HG02798 (cell line): ENCODE measurements around the gene ERP27.

Experiments used
- ATAC-seq: cut with Tn5 transposase; IDR thresholded peaks from one replicate; pipeline ENCODE4 v1.9.1; 2021; ENCODE audit warnings: mild to moderate bottlenecking; ENCODE audit not compliant: unreplicated experiment, poor library complexity

The ERP27 gene

DNA sequence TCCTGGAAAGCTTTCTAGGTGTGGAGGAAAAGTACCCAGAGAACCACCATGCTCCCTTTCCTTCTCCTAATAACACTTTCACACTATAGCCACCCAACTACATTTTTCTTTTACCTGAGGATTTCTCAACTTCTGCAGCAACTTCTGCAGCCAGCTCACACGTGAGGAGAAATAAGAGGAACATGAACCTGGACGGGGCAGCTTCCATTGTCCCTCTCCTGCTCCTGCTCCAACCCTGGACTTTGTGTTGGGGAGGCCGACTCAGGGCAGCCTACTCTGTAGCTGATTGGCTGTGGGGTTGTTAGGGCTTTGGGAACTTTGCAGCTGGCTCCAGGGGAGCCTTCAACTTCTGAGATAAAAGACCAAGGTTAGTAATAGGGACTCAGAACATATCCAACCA lies at the start of gene ERP27:
TSS of gene ERP27 (minus strand) at position 237 of the 400 bp plus-strand sequence. CDS start at position 208, 29 bp downstream.
- no peak for ATAC-seq

DNA sequence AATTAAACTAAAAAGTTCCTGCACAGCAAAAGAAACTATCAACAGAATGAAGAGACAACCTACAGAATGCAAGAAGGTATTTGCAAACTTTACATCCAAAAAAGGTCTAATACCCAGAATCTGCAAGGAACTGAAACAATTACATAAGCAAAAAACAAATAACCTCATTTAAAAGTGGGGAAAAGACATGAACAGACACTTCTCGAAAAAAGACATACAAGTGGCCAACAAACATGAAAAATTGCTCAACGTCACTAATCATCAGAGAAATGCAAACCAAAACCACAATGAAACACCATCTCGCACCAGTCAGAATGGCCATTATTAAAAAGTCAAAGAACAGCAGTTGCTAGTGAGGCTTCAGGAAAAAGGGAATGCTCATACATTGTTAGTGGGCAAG lies 49.7 kb upstream of the ERP27 start:
- ATAC-seq: no peak

DNA sequence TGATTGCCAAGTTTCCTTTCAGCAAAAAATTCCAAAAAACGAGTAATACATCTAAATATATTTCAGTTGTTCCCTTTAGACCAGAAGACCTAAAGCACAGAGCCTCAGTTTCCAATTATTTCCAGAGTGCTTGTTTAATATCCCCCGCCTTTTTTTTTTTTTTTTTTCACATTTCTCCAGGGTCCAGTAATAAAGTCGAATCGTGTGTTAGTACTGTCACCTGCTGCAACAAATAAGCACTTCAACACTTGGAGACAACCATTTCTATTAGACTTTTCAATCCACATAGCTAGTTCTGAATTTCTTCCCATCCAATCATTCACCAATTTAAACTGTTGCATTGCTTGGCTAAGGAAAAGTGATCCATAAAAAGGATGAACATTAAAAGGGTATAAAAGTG lies 48.1 kb upstream of the ERP27 start:
- ATAC-seq: no peak

DNA sequence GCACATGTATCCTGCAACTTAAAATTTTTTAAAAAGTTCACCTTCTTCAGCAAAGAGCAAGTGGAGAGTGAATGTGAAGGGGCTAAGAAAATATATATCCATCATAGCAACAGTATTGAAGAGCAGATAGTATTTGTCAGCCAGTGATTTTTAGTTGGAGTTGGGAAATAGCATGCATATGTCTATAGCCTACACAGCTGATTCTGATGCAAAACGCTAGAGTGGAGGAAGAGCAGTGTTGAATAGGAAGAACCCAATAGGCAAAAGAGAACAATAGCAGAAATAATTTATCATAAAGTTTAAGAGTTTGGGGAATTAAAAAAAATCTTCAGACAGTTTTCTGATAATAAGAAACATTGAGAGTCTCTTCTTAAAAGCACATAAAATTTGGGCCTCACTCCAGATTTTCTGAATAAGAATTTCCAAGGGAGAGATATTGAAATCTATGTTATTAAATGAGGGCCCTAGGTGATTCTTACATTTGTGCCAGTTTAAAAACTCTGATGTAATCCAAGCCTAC lies 46.5 kb upstream of the ERP27 start:
- ATAC-seq: no peak

DNA sequence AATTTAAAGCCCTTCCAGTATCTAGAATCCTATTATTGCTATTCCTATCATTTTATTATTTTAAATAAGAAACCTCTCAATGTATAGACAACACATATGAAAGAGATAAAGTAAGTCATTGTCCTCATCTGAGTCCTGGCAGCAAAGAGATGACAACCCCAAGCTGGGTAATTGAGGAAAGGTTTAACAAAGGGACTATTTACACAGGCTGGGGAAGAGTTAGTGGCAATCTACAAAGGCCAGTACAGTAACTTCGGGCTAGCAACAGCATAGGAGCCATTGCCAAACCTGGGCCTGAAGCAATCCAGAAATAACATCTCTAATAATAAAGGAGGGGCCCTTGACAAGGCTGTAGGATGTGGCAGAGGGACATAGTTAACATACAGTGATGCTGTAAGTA lies 45.7 kb upstream of the ERP27 start:
- no peak for ATAC-seq

DNA sequence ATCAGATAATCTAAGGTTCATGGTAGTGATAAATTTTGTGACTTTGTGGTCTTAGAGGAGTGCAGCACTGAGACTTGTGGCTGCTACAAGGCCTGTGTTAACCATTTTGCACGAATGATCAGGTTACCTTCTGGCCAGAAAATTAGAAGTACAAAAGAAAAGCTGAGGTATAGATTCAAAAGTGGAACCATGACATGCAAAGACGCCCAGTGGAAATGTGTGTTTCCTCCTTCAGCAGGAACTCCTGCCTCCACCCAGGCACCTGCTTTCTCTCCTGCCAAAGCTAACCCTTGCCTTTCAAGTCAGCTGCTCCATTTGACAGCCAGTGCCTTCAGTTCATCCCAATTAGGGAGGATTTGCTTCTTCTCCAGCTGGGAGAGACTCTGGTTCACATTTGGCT lies 44.7 kb upstream of the ERP27 start:
- no peak for ATAC-seq

DNA sequence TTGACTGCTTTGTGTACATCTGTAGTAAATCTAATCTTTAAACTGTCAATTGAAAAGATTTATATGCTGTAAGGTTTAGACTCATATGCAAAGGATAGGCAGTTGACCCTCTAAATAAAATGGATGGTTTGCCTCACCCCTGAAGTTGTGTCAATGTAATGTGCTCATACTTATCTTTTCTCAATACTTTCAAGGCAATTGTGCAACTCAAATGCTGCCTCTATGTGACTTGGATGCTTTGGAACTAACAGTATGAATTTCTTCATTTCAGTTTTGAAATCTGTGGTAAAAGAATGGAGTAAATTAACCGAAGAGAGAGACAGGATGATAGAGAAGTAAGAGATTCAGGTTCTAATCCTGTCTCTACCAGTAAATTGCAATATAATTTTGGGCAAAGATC lies 44.2 kb upstream of the ERP27 start:
- ATAC-seq: no peak

DNA sequence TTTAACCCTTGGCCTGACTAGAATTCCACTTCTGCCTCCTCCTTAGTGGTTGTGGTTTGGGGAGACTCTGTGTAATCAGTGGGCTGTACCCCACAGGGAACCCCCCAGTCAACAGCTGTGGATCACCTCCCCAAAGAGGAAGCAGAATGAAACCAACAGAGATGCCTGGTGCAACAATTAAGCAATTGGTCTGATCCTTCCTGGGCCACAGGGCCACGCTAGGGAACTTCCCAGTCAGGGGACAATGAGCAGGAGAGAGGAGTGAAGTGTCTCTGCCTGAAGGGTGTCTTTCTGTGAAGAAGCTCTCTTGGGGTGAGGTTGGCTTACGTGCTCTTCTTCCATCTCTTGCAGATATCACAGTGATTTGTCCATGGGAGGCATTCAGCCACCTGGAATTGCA lies 42.7 kb upstream of the ERP27 start:
- peak; percentile 48 for ATAC-seq

DNA sequence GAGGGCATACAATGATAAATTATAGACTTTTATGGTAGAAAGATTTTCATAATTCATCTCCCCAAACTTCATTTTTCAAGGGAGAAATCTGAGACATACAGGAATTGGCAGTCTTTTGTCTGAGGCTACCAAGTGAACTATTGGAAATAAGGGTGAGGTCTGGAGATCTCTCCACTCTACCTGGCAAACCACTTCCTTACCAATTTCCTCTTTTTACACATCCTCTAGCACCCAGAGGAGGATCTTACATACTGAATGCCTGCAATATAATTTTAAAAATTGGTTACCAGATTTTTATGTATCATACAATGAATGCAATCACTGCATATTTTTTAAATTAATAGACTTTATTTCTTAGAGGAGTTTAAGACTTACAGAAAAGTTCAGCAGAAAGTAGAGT lies 41.1 kb upstream of the ERP27 start:
- ATAC-seq: no peak

DNA sequence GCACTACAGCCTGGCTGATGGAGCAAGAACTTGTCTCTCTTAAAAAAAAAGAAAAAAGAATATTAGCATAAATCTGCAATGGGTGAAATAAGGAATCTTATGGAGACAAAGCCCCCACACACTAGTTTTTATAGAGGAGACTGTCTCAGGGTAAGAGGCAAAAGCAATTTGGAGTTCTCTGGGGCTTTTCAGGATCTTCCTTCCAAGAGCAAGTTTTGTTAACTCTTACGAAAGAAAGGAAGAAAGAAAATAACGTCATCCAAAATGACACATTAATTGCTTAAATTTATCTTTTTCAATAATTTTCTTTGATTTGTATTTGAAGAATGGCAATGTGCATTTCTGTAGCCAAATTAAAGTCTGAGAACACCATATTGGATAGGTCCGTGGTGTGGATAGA lies 38.3 kb upstream of the ERP27 start:
- no peak for ATAC-seq

DNA sequence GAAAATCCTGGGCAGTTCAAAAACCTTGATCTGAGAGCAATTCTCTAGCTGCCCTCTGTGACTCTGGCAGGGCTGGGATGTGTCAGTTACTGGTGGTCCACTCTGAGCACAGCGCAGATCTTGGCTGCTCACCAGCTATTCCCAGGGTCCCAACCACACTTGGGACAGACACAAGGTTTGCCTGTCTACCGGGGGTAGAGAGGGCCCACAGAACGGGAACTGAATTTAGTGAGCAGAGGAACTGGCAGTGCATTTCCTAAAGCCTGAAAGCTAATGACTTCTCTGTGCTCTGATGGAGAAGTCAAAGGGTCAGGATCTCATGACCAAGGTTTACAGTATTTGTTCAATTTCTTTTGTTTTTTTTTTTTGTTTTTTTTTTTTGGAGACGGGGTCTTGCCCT lies 37.1 kb upstream of the ERP27 start:
- no peak for ATAC-seq

DNA sequence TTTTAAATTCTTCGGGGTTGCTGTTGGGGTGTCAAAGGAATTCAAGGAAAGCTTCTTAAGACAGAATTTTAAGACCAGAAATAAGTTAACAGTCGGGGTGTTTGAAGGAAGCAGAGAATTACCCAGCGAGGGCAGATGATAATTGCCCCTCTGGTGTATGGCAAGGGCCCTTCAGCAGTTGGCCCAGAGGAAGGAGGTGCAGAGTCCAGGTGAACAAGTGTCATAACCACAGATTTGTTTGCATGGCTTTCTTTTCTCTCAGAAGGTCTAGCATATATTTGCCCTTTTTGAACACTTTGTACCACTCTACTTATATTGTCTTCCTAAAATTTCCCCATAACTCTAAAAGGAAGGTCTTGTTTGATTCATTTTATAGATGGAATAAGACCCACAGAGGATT lies 36.3 kb upstream of the ERP27 start:
- no peak for ATAC-seq

DNA sequence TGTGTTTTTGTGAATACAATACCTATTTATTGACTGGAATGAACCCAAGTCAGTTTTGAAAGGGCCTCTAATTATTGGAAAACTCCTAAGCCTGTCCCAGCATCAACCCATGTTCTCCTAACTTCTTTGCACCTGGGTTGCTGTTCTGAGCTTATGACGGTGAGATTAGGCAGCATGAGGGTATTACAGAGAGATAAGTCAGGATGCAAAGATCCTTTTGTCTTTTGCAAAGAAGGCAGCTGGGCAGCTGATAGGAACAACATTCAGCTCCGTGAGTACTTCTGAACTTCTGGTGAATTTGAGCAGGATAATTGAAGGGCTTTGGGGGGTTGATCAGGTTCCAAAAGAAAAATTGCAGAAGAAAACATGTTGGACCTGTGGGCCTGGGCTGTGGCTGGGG lies 34.5 kb upstream of the ERP27 start, which contains the start of gene PDE6H:
TSS of gene PDE6H (plus strand) at position 227 of the 400 bp plus-strand sequence. CDS start 4,971 bp downstream, outside the sequence.
- ATAC-seq: no peak

DNA sequence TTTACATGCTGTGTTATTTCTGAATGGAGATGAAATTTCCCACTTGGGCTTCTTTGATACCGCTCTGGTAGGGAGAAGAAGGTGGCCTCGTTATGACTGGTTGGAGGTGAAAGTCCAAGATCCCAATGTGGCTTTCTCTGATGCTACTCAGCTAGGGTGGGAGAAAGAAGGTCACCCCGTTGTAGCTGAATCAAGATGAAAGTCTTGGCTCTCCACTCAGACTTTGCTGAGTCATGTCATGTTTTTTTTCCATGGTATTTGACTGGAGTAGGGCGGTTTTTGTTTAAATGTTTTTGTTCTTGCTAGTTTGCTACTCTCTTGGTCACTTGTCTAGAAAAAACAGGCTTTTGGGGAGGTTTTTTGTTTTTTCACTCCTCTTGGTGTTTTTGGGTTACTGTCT lies 32.1 kb upstream of the ERP27 start:
- no peak for ATAC-seq

DNA sequence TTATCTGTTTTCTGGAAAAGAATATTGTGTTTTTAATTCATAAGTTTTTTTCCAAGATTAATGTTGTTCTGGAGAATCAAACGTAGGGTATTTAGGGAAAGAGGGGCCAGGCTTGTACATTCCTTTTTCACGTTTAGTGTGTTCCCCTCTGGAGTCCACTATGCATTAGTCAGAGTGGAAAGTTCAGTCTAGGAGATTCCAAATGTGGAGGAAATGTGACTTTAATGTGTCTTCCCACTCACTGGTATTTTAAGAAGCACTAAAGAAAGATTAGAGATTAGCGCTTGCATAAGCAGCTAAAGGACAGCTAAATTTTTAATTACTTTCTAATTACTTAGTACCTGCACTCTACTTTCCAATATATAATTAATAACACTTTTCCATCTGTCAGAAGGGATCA lies 30.1 kb upstream of the ERP27 start:
- no peak for ATAC-seq

DNA sequence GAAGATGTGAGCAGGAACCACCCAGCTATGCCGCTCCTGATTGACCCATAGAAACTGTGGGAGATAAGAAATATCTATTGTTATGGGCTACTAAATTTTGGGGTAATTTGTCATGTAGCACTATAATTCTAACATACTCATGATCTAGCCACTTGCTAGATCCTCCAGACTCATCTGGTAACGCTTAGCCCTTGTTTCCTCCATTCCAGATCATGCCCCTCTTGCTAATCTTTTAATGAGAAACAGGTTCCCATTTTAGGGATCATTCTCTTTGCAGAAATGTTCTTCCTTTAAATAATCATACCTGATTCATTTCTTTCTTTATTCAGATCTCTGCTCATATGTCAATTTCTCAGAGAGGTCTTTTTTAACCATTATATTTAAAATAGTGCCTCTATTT lies 26.9 kb upstream of the ERP27 start:
- no peak for ATAC-seq

DNA sequence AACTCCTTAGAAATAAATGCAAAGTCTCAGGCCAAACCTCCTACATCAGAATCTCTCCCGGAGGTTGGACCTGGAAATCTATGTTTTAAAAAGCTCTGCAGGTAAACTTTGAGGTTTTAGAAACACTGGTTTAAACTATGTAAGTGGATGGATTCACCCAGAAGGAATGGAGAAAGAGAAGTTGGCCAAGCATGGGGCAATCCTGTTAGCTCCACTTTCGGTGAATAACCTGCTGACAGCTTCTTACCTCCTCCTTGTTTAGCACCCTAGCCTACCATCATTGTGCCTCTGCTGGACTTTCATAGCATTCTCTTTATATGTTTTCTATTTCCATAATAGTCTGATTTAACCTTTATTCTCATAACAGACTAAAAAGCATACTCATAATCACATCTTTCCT lies 26.1 kb upstream of the ERP27 start:
- ATAC-seq: no peak

DNA sequence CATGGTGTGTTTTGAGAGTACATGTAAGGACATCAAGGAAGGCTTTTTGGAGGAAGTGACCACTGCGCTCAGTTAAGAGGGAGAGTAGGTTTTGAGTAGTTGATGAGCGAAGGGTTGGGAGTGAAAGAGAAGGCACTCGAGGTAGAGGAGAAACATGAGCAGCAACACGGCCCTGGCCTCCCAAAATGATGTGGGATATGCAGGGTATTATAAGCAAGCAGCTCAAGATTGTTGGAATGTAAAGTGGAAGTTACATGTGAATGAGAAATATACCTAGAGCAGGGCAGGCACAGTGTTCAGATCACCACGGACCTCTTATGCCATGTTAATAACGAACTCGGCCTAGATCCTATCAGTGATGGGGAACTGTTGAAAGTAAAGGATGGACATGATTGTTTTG lies 25.2 kb upstream of the ERP27 start:
- no peak for ATAC-seq

DNA sequence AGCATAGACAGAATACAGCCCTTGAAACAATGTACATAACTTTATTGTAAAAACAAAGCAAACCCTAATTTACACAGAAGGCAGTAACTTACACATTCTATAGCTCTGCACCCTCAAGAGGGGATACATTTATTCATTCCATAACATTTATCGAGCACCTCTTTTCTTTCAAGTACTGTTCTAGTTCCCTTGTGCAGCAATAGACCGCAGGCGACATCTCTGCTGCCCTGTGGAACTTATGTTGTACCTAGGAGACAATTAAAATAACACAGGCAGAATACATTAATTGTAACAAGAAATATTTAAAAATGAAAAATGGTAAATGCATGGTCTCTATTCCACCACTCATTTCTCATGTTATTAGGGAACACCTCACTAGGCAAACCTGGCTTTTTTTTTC lies 24.5 kb upstream of the ERP27 start:
- ATAC-seq: no peak

DNA sequence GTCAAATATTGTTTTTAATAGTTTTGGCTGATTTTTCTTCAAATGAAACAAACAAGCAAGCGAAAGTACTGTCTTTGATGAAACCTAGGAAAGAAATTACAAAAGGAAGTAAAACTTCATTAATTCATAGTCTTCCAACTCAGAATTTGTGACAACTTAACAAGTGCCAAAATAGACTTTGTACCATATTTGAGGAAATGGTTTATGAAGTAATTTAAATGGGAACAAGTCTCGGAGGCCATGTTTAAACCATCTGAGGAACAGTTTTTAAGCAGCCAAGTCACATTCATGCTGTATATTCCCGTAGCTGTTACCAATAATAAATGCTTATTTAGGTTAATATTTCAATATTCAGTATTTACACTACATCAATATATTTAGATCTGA lies 23.8 kb upstream of the ERP27 start:
- no peak for ATAC-seq

DNA sequence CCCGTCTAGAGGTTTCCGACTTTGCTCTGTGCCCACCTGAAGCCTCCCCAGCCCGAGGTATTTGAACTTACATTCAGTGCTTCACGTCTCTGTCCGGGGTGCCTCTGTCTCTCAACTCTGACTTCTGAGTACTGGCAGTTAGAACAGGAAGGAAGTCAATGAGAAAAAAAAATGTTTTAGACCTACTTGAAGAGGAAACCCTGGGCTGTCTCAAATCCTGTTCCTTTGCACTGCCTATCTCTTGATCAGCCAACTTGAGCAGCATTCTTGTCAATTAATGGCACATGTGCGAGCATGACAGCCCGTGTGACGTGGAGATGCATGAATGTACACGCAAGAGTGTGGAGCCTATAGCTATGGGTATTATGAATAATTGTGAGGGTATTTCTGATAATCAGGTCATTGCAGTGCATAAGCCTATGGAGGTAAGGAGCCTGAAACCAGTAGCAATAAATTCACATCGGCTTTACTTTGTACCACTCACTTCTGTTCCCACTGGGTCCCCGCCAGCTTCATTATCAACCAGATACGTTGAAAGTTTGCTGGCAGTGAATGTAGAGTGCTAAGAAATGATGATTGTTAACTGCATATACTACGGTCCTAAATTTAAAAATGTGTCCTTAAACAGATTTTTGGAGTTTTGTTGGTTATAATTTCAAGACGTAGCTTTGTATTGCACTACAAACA lies 23.3 kb upstream of the ERP27 start, which contains the start of gene ARHGDIB:
TSS of gene ARHGDIB (minus strand) at position 136 of the 687 bp plus-strand sequence. CDS start 10,889 bp downstream, outside the sequence.
- ATAC-seq: peak; percentile 64
